HG03196 (cell line): ENCODE results near the gene MYRIP.

Source experiments
- ATAC-seq: cut with Tn5 transposase; IDR thresholded peaks from one replicate; pipeline ENCODE4 v1.9.1; 2021; ENCODE audit not compliant: unreplicated experiment

MYRIP gene

GRCh38 chr3:40308725-40309417 lies 499.5 kb downstream of the MYRIP start:
- ATAC-seq, result no peak

GRCh38 chr3:40309418-40309924 lies 500.1 kb downstream of the MYRIP start, which contains the start of gene EIF1B:
Gene EIF1B (plus strand): TSS chr3:40309707. CDS start chr3:40309942, 235 bp downstream.
- ATAC-seq, result peak; percentile 95
